Activated naive CD4-positive, alpha-beta T cell treated with anti-CD3 and anti-CD28 coated beads, Interleukin-2, amount 50 U/mL, for 16 hours (primary cell): ENCODE measurements around the gene SLC6A11.

Experiments
- DNase-seq: peaks from one replicate; pipeline ENCODE4 v3.0.0-alpha.2; 2020

The SLC6A11 gene

GRCh38 chr3:10845001-10845761 lies 29.2 kb downstream of the SLC6A11 start:
- DNase-seq, result no peak

DNA sequence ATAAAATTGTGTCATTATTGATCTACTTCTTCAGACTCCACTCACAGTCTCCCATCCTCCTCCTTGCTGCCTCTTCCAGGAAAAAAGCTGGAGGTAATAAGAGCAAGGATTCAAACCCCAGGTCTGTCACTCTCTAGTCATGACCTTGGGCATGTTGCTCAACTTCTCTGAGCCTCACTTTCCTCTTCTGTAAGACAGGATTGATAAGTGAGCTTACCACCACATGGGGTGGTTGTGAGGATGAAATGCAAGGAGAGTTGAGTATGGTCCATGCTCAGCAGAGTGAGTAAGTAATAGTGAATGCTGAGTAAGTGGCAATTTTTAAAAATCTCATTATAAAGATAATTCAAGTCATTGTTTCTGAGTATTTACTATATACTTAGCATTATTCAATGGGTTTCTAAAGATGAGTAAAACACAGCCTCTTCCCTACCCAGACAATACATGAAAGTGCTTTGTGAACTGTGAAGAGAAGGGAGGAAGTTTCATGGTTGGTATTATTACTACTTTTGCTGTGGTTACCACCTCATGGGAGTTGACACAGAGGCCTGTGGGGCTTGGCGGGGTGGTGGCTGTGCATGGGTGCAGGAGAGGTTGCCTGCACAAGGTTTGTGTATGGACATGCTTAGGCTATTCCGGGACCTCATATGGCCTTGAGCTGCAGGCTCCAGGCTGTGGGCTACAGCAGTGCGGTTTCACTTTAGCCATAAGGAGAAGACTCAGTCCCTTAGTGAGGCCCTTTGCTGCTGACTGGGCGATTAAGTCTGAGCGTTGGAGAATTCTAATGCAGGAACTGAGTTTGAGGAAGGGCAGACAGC lies 30.0 kb downstream of the SLC6A11 start:
- DNase-seq, result no peak

DNA sequence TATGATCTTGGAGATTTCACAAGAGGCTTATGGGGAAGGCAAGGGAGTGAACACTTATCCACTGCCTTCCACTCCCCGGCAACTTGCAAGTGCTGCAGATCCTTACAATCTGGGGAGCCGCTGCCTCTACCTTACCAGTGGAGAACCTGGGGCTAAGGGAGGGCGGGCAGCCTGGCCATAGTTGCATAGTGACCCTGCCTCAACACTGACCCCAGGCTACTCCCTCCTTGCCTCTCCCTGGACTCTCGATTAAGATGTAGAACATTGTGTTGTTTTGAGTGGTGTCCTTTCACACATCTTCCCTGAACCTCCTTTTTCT lies 30.6 kb downstream of the SLC6A11 start:
- DNase-seq, result no peak

DNA sequence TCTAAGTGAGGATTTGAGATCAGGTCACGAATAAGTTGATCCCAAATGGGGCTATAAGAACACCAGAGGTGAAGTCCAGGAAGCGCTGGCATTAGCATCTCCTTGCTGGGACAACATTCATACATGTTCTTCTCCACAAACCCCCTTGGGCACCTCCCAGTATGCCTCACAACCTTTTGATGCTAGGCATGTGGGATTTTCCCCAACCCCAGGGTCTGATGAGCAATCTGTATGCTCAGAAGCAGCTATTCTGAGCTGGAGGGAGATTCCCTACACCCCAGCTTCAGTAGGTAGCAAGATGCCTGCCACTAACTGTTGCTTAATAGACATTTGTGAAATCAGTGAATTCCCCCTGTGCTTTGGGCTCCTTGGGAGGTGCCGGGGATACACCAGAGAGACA lies 32.2 kb downstream of the SLC6A11 start:
- no peak for DNase-seq

GRCh38 chr3:10852066-10852808 lies 36.2 kb downstream of the SLC6A11 start:
- no peak for DNase-seq

GRCh38 chr3:10855083-10855870 lies 39.2 kb downstream of the SLC6A11 start:
- DNase-seq, result no peak

- DNase-seq, result no peak
Measured at GRCh38 chr3:10855871-10856662, 40.0 kb downstream of the SLC6A11 start.

DNA sequence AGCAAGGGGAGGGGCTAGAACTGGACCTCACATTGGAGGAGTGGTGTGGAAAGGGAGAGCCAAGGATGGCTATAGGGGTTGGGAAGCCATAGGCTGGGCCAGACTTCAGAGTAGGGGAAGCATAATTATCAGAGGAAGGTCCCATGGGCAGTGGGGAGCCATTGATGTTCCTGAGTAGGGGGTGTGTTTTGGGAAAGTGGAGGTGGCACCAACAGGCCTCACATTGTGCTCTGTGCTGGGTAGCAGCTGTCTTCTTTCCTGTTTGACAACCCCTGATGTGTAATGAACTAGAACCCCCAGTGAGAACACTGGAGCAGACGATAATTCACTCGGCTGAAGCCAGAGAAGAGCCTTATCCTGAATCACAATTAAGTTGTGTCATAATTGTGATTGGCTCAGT lies 41.2 kb downstream of the SLC6A11 start:
- DNase-seq, result no peak

- DNase-seq, result no peak
Measured at GRCh38 chr3:10858091-10858490, 42.1 kb downstream of the SLC6A11 start.

GRCh38 chr3:10867384-10867783 lies 51.4 kb downstream of the SLC6A11 start:
- no peak for DNase-seq

DNA sequence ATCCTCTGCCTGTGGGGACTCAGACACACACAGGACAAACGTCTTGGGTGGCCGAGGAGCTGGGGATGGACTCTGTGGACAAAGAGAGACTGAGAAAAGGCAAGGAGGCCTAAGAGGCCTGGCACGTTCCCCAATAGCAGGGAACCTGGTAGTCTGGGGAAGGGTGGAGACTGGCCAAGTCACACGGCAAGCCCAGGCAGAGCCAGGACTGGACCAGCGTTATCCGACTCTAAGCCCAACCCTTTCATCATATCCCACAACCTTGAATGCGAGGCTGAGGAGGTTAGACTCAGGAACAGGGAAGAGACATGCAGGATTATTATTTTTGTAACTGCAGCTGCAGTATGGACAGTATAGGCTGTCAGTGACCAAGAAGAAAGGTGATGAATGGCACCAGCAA lies 53.4 kb downstream of the SLC6A11 start:
- DNase-seq, result no peak

GRCh38 chr3:10870296-10870695 lies 54.3 kb downstream of the SLC6A11 start:
- DNase-seq, result no peak

DNA sequence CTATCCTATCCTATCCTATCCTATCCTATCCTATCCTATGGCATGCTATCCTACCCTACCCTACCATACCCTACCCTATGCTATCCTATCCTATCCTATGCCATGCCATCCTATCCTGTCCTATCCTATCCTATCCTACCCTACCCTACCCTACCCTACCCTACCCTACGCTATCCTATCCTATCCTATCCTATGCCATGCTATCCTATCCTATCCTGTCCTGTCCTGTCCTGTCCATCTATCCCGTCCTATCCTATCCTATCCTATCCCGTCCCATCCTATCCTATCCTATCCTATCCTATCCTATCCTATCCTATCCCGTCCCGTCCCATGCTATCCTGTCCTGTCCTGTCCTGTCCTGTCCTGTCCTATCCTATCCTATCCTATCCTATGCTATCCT lies 57.4 kb downstream of the SLC6A11 start:
- DNase-seq, result no peak

DNA sequence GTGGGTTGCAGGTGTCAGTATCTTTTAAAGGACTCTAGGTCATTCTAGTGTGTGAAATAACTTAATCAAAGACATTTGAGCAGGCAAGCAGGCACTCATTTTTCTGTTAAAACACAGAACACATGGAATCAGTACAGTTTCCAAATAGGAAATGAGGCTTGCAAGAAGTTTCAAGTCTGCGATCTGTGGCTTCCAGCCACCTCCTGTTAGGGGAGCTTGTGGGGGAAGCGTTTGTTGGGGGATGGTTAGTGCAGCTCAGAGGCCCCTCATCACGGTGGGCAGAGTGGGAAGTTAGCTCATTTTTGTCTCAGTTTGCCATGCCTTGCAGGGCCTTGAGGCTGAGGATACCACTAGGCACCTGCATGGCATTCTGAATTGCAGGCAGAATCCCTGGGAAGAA lies 59.9 kb downstream of the SLC6A11 start:
- no peak for DNase-seq

DNA sequence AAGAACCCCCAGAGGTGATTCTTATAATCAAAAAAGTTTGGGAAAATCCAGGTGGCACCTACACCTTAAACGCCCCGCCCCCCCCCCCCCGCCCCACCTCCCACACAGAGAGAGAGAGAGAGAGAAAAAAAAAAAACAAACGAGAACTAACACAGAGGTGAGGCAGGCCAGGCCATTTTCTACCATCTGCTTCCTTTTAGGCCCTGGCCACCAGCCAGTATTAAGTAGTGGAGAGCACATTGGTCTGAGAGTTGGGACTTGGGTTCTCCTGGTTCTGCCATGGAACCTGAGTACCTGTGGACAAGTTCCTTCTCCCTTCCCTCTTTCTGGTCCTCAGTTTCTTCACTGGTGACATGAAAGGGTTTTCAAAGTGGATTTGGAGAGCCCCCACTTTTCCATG lies 60.6 kb downstream of the SLC6A11 start:
- no peak for DNase-seq

DNA sequence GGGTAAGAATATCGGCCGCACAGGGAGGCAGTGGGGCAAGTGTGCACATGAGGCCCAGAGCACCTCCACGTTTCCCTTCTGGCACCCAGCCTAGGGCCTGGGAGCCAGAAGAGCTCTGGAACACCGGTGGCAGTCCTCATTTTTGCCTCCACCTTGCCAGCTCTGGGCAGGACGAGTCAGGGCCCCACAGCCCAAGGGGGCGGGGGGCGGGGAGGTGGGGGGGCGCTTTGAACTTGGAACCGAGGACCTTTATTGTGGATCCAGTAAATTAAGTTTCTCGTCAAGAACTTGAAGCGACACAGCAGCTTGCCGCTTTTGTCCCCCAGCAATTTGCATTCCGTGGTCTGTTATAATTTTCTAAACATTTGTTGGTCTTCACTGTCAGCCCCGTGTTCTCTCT lies 66.8 kb downstream of the SLC6A11 start:
- no peak for DNase-seq

GRCh38 chr3:10883478-10884234 lies 67.6 kb downstream of the SLC6A11 start:
- no peak for DNase-seq

- no peak for DNase-seq
Measured at GRCh38 chr3:10887015-10887414, 71.0 kb downstream of the SLC6A11 start.

GRCh38 chr3:10888518-10889090 lies 72.6 kb downstream of the SLC6A11 start:
- no peak for DNase-seq

DNA sequence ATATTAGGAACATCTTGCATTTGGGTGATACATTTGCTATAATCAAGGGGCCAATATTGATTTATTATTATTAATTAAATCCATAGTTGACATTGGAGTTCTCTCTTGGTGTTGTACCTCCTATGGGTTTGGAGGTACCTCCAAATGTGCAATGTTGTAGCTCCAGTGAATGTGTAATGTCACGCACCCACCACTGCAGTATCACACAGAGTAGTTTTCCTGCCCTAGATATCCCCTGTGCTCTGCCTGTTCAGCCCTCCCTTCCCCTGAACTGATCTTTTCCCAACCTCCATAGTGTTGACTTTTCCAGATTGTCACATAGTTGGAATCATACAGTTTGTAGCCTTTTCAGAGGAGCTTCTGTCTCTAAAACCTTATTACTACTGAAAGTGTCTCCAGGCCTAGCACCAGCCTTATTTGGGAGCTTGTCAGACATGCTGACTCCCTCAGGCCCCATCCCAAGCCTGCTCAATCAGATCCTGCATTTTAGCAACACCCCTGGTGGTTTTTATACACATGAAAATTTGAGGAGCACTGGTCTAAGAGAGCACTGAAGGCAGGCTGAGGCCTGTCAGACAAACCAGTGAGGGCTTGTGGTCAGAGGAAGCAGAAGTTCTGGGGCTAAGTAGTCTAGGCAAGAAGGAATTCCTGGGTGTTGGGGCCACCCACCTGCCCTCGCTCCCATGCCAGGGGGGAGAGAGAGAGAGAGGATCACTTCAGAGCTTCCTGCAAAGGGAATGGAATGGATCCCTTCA lies 73.4 kb downstream of the SLC6A11 start:
- no peak for DNase-seq
